ENCODE data around the gene KIT. TPM values are rescaled to one million over a fixed set of nuclear protein-coding genes. Genes with fewer than 3 reads are reported as not detected.

Gene KIT
- total RNA-seq, 1 experiment from 2014 or later: not detected

GRCh38 chr4:54744487-54744886 lies 86.7 kb downstream of the KIT start:
- Histone ChIP-seq H3K79me2 (ENCODE audit: insufficient read depth, low read length) (no peaks in the 10 kb centered on the region), H3K4me1 (ENCODE audit: control insufficient read depth in 1 of 2, insufficient read depth in 2 of 2, low read length in 2 of 2) (no peaks in the 10 kb centered on the region), H3K9me3 (ENCODE audit: control insufficient read depth in 1 of 2, insufficient read depth in 1 of 2, low read depth in 1 of 2, low read length in 2 of 2) (no peaks in the 10 kb centered on the region), H3K36me3 (ENCODE audit: control insufficient read depth in 1 of 2, insufficient read depth in 2 of 2, low read length in 2 of 2) (no peaks in the 10 kb centered on the region), H3K4me2 (ENCODE audit: low read length) (no peak overlapping the region), H3K27ac (ENCODE audit: low read depth, low read length) (no peak overlapping the region), H3K9ac (ENCODE audit: low read length) (no peak overlapping the region), H3K27me3 (ENCODE audit: insufficient read depth, low read length) (peaks cover 8% of the 10 kb centered on the region; the same call in 1 of the 2 replicates), H3K9me2 (ENCODE audit: insufficient read depth) (no peaks in the 10 kb centered on the region), H2AFZ (ENCODE audit: low read depth, low read length, poor library complexity, severe bottlenecking) (no peak overlapping the region), H3K4me3 (replicated peaks in 1 of 2; ENCODE audit: low read depth in 1 of 2, low read length in 2 of 2) (no peak overlapping the region), H4K20me1 (ENCODE audit: insufficient read depth) (no peaks in the 10 kb centered on the region; the same call in 1 of the 2 replicates)
- TF ChIP-seq CBX3 (IDR thresholded peaks at IDR 0.05; ENCODE audit: low read depth) (no peak), SRF (IDR thresholded peaks at IDR 0.05; ENCODE audit: low read depth) (no peak), TCF7L2 (IDR thresholded peaks at IDR 0.05; ENCODE audit: borderline replicate concordance, extremely low read depth, insufficient read depth, insufficient read length) (no peak), EGR1 (IDR thresholded peaks at IDR 0.05; ENCODE audit: low read depth) (no peak), ZBTB33 (IDR thresholded peaks at IDR 0.05; ENCODE audit: extremely low read depth, insufficient replicate concordance, low read length) (no peak), POLR2A (IDR thresholded peaks at IDR 0.05; ENCODE audit: borderline replicate concordance, extremely low read depth, insufficient read depth, insufficient read length) (no peak), EZH2phosphoT487 (IDR thresholded peaks at IDR 0.05; ENCODE audit: borderline replicate concordance) (no peak), CTCF (IDR thresholded peaks at IDR 0.05 in 2 of 3, conservative IDR thresholded peaks at IDR 0.05 in 1 of 3; ENCODE audit: borderline replicate concordance in 1 of 3, insufficient read depth in 1 of 3, low read depth in 2 of 3, low read length in 2 of 3) (no peak)
- ChIA-PET RAD21 (ENCODE audit: low non-redundant PET in 1 of 2, low total read pairs in 2 of 2, uncharacterized antibody in 2 of 2, unreplicated experiment in 2 of 2) (no interaction called here), CTCF (no interaction called here), POLR2A (no interaction called here)
- ATAC-seq (no peak), DNase-seq (ENCODE audit: low read depth, low spot score) (no peak)
- BruUV-seq (replicated peaks): no TSS peak
- intact Hi-C loops (cut with micrococcal nuclease): no loop called here

All from HCT116 (cell line).